Activated T-helper 2 cell treated with anti-CD3 and anti-CD28 coated beads, Interferon-gamma antibody, Interleukin-2, Interleukin-4, amounts not matched to agents 10 μg/mL and 5 μg/mL and 100 μg/mL, durations not matched to agents 14 hours and 24 hours and 36 hours (primary cell): ENCODE measurements around the gene UBE2I. TPM values are rescaled to one million over a fixed set of nuclear protein-coding genes. Genes with fewer than 3 reads are reported as not detected.

Experiments used
- DNase-seq: peaks from one replicate; pipeline ENCODE4 v3.0.0; 2021; ENCODE audit warnings: low spot score
- H3K27ac Mint-ChIP-seq: one replicate; pipeline ENCODE4 v1.8.0; 2021; ENCODE audit warnings: mixed read lengths
- H3K27me3 Mint-ChIP-seq: one replicate; pipeline ENCODE4 v1.8.0; 2021; ENCODE audit warnings: low read depth, mixed read lengths
- H3K36me3 Mint-ChIP-seq: one replicate; pipeline ENCODE4 v1.8.0; 2021; ENCODE audit warnings: low read depth, mixed read lengths
- H3K4me1 Mint-ChIP-seq: one replicate; pipeline ENCODE4 v1.8.0; 2021; ENCODE audit warnings: low read depth, mixed read lengths
- H3K4me3 Mint-ChIP-seq: one replicate; pipeline ENCODE4 v1.8.0; 2021; ENCODE audit warnings: low read depth, mild to moderate bottlenecking, moderate library complexity, mixed read lengths
- H3K9me3 Mint-ChIP-seq: one replicate; pipeline ENCODE4 v1.8.0; 2021; ENCODE audit warnings: mixed read lengths
- intact Hi-C: fragments of 100-400 bp; cut with micrococcal nuclease; formaldehyde crosslinking; loops from one replicate; pipeline ENCODE4 v1.15.1; 2023
- total RNA-seq: library from RNA; stranded (reverse); gene quantifications from 2 replicates; pipeline ENCODE4 v1.2.3, GENCODE V29; 2022

UBE2I gene
- total RNA-seq, 1 donor from 2014 or later = 265 TPM

DNA sequence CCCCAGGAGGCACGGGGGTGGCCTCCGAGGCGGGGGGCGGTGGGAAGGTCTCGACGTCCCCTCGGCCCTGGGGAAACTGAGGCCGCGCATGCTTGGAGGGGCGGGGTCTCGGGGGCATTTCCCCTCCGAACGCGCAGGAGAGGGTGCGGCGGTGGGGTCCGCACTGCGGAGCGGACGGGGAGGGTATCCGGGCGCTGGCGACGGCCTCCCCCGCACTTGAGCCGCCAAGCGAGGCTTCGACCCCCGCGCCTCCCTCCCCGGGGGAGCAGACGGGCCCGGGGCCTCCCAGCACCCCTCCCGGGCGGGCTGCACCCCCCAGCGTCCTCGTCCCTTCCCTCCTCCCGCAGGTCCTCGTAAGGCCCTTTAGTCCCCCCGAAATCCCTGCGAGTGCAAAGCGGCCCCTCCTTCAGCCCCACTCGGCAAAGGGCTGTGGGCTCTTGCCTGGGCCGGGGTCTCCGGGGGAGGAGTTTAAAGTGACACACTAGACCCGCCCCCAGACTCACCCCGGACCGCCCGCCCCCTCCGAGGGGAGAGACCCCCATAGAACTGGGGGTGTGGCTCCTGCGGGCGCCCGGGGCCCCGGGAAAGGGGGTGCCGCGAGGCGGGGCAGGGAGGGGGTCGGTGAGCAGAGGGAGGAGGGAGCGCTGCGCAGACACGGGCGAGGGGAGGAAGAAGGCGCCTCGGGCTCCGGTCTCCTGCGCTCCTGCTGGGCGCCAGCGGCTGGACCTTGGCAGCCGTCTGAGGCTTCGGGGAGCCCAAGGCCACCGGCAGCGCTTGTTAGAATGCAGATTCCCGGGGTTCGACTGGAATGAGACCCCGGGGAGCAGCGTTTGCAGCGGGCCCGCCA is 24.6 kb downstream of the UBE2I start:
- H3K4me3 Mint-ChIP-seq = no peak overlapping the region
- intact Hi-C loops = no loop called here

DNA sequence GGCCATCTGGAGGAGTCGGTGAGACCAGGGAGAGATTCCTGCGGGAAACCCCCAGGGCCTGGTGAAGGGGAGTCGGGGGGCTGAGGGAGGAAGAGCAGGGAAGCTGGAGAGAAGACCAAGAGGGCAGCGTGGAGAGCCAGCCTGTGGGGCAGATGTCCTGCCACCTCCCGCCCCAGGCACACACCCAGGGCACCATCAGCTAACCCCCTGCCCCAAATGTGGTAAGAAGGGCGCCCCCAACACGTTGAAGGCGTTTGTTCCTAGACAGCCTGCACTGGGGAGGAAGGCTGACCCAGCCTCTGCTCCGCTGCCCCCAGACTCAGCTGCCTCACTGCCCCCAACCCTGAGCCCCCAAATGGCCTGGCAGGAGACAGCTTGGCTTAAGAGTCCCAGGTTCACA is 25.3 kb downstream of the UBE2I start:
- Mint-ChIP-seq H3K27me3 (peaks cover 26% of the 10 kb centered on the region), H3K4me1 (peaks cover 6% of the 10 kb centered on the region), H3K36me3 (no peaks in the 10 kb centered on the region), H3K4me3 (no peak overlapping the region), H3K27ac (no peak overlapping the region), H3K9me3 (no peaks in the 10 kb centered on the region)
- intact Hi-C loops = no loop called here
- DNase-seq = no peak

More for the DNA sequence above, 24.6 kb downstream of the UBE2I start:
- Mint-ChIP-seq H3K27ac (no peak overlapping the region), H3K27me3 (peaks cover 26% of the 10 kb centered on the region), H3K9me3 (no peaks in the 10 kb centered on the region), H3K4me1 (peaks cover 6% of the 10 kb centered on the region), H3K36me3 (no peaks in the 10 kb centered on the region)
- no peak for DNase-seq

DNA sequence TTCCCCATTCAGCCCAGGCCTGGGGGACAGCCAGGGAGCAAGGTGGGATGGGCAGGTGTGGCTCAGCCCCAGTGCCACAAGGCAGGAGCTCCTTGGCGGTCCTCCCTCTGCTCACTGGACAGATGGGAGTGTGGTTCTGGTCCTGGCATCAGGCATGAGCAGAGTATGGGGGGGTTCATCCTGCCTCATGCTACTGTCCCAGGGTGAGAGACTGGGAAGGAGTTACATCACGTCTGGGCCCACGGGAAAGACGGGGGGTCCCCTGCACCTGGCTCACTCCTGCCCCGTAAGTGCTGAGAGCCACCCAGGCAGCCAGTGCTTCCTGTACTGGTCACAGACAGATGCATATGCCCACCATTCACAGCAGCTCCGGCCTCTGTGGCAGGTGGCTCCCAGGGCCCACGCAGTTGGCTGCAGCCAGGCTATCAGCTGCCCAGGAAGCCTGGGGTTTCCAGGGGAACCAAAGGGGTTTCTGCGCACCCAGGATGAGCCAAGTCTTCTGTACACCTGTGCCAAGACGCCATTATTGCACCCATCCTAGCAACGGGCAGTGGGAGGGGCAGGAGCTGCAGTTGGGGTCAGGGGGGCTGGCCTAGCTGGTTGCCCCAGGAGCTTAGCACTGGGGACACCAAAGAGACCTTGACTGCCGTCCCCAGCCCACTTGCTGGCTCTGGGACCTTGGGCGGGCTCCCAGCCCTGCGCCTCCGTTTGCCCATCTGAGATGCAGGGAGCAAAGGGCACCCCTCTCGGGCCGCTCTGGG is 26.0 kb downstream of the UBE2I start:
- no peak for DNase-seq

DNA sequence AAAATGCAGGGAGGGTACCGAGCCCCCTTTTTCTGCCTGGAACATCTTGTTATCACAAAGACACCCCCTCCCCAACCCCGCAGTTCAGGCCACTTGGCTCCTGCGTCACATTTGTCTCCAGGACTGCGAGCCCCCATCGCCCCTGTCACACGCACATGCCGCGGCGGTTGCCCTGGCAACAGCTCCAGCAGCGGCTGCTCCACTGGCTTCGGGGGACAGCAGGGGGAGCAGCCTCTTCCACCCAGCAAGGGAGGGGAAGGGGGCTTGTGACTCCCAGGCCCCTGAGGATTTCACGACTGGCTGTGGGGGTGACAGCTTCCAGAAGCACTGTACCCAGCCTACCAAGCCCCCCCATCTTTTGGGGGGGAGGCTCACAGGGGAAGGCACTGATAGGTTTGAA is 26.6 kb downstream of the UBE2I start:
- no peak overlapping the region for H3K27ac Mint-ChIP-seq
- H3K36me3 Mint-ChIP-seq = no peaks in the 10 kb centered on the region
- H3K4me3 Mint-ChIP-seq = no peak overlapping the region
- peaks cover 26% of the 10 kb centered on the region for H3K27me3 Mint-ChIP-seq
- H3K4me1 Mint-ChIP-seq = peaks cover 6% of the 10 kb centered on the region
- H3K9me3 Mint-ChIP-seq = no peaks in the 10 kb centered on the region
- intact Hi-C loops = no loop called here
- no peak for DNase-seq

More for the DNA sequence above, 26.0 kb downstream of the UBE2I start:
- intact Hi-C loops = no loop called here
- Mint-ChIP-seq H3K36me3 (no peaks in the 10 kb centered on the region), H3K4me1 (peaks cover 6% of the 10 kb centered on the region), H3K4me3 (no peak overlapping the region), H3K27me3 (peaks cover 26% of the 10 kb centered on the region), H3K9me3 (no peaks in the 10 kb centered on the region), H3K27ac (no peak overlapping the region)

DNA sequence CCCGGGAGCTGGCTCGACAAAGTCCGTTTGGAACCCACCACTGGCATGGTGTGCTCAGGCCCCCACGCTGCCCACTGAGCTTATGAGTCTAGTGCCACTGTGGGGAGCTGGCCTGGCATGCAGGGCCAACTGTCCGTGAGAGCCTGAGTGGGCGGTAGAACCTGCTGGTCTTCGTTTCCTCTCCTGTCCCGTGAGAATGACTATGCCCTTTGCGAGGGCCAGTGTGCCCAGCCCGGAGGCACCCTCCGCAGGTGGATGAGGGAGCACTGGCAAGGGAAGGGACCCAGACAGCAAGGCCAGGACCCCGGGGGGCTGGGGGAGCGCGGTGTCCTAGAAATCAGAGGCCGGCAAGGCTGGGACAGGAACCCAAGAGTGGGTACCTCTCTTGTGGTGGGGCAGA is 27.2 kb downstream of the UBE2I start:
- intact Hi-C loops = no loop called here
- Mint-ChIP-seq H3K4me3 (no peak overlapping the region), H3K27me3 (peaks cover 25% of the 10 kb centered on the region)

DNA sequence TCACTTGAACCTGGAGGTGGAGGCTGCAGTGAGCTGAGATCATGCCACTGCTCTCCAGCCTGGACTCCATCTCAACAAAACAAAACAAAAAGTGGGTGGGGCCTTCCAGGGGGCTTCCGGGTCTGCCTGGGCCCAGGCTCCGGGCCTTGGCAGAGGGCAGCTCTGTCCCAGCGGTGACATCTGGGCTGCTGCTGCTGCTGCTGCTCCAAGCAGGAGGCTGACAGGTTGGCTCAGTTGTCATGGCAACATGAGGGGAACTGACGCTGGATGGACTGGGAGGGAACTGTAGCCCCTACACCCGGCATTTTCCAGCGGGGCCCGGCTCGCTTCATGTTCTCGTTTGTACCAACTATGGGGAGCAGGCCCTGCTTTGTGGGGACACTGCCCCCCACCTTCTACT is 28.1 kb downstream of the UBE2I start:
- Mint-ChIP-seq H3K4me3 (no peak overlapping the region), H3K27ac (no peak overlapping the region), H3K9me3 (no peaks in the 10 kb centered on the region), H3K4me1 (peaks cover 3% of the 10 kb centered on the region), H3K36me3 (no peaks in the 10 kb centered on the region), H3K27me3 (peaks cover 19% of the 10 kb centered on the region)
- intact Hi-C loops = no loop called here
- no peak for DNase-seq

More for the DNA sequence above, 27.2 kb downstream of the UBE2I start:
- DNase-seq = no peak
- no peak overlapping the region for H3K27ac Mint-ChIP-seq
- H3K9me3 Mint-ChIP-seq = no peaks in the 10 kb centered on the region
- no peaks in the 10 kb centered on the region for H3K36me3 Mint-ChIP-seq
- peaks cover 2% of the 10 kb centered on the region for H3K4me1 Mint-ChIP-seq

DNA sequence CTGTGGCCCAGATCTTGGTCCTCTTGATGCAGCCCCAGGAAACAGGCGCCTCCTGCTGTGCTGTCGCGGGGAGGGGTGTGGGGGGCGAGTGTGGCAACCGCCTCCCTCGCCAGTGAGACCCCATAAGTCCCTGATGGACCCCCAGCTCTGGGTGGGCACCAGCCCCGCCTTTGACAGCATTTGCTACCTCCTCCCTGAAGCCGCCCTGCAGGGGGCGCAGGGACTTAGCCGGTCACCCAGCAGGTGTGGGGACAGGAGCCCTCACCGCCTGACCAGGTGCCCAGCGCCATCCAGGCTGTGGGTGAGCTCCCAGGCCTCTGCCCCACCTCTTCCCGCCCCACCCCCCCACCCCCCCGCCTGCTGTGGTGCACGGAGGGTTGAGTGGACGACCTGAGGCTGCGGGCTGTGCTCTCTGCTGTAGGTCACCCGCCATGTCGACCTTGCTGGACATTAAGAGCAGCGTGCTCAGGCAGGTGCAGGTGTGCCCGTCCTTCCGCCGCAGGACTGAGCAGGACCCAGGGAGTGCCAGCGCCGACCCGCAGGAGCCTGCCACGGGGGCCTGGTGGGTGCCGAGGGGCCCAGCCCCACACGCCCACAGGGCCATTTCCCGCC is 28.8 kb downstream of the UBE2I start:
- intact Hi-C loops = no loop called here
- H3K4me3 Mint-ChIP-seq = no peak overlapping the region
- peaks cover 15% of the 10 kb centered on the region for H3K27me3 Mint-ChIP-seq
- H3K4me1 Mint-ChIP-seq = peaks cover 9% of the 10 kb centered on the region
- no peak for DNase-seq
- no peak overlapping the region for H3K27ac Mint-ChIP-seq
- no peaks in the 10 kb centered on the region for H3K36me3 Mint-ChIP-seq
- no peaks in the 10 kb centered on the region for H3K9me3 Mint-ChIP-seq

DNA sequence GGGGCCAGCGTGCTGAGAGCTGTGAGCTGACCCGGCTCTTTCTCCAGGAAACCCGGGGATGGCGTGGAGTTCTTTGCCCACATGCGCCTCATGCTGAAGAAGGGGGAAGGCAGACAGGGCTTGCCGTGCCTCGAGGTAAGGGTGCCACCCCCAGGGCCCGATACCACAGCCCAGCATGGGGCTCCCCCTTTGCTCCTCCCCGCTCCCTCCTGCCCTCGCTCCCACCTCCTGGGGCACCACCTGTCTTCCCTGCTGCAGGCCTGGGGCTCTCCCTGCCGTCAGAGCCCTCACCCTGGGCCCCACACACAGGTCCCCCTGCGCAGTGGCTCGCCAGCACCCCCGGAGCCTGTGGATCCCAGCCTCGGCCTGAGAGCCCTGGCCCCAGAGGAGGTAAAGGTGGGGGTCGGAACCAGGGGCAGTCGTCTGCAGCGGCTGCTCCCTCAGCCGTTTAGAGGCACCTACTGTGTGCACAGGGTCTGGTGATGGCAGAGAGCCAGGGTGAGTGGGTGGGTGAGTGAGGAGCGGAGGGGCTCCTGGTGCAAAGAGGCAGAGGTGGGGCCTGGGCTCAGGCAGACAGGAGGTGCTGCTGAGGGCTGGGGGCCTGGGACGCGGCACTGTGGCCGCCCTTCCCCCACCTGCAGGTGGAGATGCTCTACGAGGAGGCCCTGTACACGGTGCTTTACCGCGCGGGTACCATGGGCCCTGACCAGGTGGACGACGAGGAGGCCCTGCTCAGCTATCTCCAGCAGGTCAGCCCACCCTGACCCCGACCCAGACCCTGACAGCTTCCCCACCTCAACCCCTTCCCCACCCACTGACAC is 29.6 kb downstream of the UBE2I start:
- intact Hi-C loops = no loop called here
- DNase-seq = no peak
- Mint-ChIP-seq H3K9me3 (no peaks in the 10 kb centered on the region), H3K27ac (no peak overlapping the region), H3K36me3 (no peaks in the 10 kb centered on the region), H3K27me3 (peaks cover 15% of the 10 kb centered on the region), H3K4me3 (no peak overlapping the region), H3K4me1 (peaks cover 12% of the 10 kb centered on the region)

DNA sequence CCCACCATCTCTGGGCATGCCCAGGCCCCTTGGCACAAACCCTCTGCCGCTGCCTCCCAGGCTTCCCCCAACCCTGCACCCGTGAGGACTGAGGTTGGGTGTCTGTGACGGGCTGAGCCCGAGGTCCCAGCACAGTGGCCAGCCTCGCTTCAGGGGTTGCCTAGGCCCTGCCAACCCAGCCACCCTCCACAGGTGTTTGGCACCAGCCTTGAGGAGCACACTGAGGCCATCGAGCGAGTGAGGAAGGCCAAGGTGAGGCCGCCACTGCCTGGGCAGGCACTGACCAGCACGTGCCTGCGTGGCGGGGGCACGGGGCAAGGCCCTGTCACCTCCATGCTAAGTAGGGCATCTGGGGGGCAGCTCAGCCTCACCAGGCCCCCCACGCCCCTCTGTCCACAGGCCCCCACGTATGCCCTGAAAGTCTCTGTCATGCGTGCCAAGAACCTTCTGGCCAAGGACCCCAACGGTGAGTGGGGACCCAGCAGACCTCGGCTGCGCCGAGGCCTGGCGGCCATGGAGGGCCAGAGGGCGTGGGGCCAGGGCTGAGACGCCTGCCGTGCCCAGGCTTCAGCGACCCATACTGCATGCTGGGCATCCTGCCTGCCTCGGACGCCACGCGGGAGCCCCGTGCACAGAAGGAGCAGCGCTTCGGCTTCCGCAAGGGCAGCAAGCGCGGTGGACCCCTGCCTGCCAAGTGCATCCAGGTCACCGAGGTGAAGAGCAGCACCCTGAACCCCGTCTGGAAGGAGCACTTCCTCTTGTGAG is 31.5 kb downstream of the UBE2I start:
- intact Hi-C loops = no loop called here
- Mint-ChIP-seq H3K27me3 (peaks cover 2% of the 10 kb centered on the region), H3K4me3 (no peak overlapping the region), H3K36me3 (no peaks in the 10 kb centered on the region), H3K27ac (no peak overlapping the region), H3K9me3 (no peaks in the 10 kb centered on the region), H3K4me1 (peaks cover 12% of the 10 kb centered on the region)
- no peak for DNase-seq

DNA sequence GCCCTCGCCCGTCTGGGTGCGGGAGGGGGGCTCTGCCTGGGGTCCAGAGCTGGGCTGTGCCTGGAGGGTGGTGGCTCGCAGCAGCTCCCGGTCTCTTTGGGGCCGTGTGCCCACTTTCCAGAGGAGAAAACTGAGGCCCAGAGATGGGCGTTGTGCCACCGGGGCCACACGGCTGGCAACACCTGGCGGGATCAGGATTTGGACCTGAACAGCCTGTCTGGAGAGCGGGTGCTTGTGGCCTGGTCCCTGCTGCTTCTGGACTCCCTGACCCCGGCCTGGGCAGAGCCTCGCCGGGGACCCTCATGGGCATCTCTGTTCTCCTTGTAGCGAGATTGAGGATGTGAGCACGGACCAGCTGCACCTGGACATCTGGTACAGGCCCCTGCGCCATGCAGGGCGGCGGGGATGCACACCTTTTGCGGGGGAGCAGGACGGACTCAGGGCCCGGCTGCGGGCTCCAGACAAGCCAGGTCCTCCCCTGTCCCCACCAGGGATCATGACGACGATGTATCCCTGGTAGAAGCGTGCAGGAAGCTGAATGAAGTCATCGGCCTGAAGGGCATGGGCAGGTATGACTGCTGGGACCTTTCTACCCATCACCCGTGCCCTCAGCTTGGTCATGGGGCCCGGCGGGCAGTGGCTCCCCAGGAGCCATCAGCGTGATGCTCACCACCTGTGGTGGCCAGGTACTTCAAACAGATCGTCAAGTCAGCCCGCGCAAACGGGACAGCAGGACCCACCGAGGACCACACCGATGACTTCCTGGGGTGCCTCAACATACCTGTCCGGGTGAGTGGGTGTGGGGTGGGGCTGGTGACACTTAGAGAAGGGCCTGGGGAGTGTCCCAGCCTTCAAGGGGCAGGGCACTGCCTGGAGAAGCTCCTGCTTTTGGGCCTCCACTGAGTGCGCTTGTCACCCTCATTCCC is 32.3 kb downstream of the UBE2I start:
- intact Hi-C loops = no loop called here
- Mint-ChIP-seq H3K4me3 (no peak overlapping the region), H3K27ac (no peak overlapping the region), H3K9me3 (no peaks in the 10 kb centered on the region), H3K4me1 (peaks cover 12% of the 10 kb centered on the region), H3K27me3 (no peaks in the 10 kb centered on the region), H3K36me3 (no peaks in the 10 kb centered on the region)
- DNase-seq = no peak
